Stimulated activated CD4-positive, alpha-beta T cell treated with anti-CD3 and anti-CD28 coated beads, Interleukin-4, amount 100 ng/mL, for 24 hours (primary cell): Measurements from ENCODE around the gene CLCN2.

Experiments used
- DNase-seq: peaks from one replicate; pipeline ENCODE4 v3.0.0-alpha.2; 2020

The CLCN2 gene

GRCh38 chr3:184321666-184322065 is 39.7 kb downstream of the CLCN2 start:
- DNase-seq = no peak

- DNase-seq = peak; percentile 52
These were observed 41.3 kb downstream of the CLCN2 start for GRCh38 chr3:184320104-184320445.

GRCh38 chr3:184317201-184317600 is 44.2 kb downstream of the CLCN2 start:
- no peak for DNase-seq

- DNase-seq = no peak
These were observed 44.6 kb downstream of the CLCN2 start for GRCh38 chr3:184316792-184317191.

GRCh38 chr3:184315871-184316661 is 45.3 kb downstream of the CLCN2 start:
- no peak for DNase-seq

GRCh38 chr3:184315543-184315867 is 45.9 kb downstream of the CLCN2 start:
- no peak for DNase-seq

- peak; percentile 62 for DNase-seq
These were observed 46.5 kb downstream of the CLCN2 start for GRCh38 chr3:184314700-184315542.

GRCh38 chr3:184314363-184314699 is 47.1 kb downstream of the CLCN2 start, which contains the start of gene EIF4G1:
EIF4G1 (plus strand) TSS chr3:184314606; CDS start chr3:184315797, 1,191 bp downstream.
- peak; percentile 93 for DNase-seq

GRCh38 chr3:184311633-184312032 is 49.8 kb downstream of the CLCN2 start:
- no peak for DNase-seq

GRCh38 chr3:184308744-184309143 is 52.7 kb downstream of the CLCN2 start:
- no peak for DNase-seq

GRCh38 chr3:184307915-184308314 is 53.5 kb downstream of the CLCN2 start:
- DNase-seq = no peak

- no peak for DNase-seq
These were observed 54.9 kb downstream of the CLCN2 start for GRCh38 chr3:184306341-184306972.

GRCh38 chr3:184305577-184305976 is 55.8 kb downstream of the CLCN2 start:
- no peak for DNase-seq

GRCh38 chr3:184300378-184300720 is 61.1 kb downstream of the CLCN2 start:
- DNase-seq = no peak

GRCh38 chr3:184299488-184300377 is 61.7 kb downstream of the CLCN2 start:
- no peak for DNase-seq

GRCh38 chr3:184298759-184299487 is 62.5 kb downstream of the CLCN2 start, which contains the start of gene PSMD2:
PSMD2 (plus strand) TSS chr3:184299241; CDS start chr3:184299267, 26 bp downstream.
- peak; percentile 98 for DNase-seq

- DNase-seq = no peak
These were observed 64.8 kb downstream of the CLCN2 start for GRCh38 chr3:184296616-184297015.
